ENCODE results near the gene APOD.
A peak's percentile ranks its signal among the peaks of the same experiment; 100 is the strongest.

Gene APOD

DNA sequence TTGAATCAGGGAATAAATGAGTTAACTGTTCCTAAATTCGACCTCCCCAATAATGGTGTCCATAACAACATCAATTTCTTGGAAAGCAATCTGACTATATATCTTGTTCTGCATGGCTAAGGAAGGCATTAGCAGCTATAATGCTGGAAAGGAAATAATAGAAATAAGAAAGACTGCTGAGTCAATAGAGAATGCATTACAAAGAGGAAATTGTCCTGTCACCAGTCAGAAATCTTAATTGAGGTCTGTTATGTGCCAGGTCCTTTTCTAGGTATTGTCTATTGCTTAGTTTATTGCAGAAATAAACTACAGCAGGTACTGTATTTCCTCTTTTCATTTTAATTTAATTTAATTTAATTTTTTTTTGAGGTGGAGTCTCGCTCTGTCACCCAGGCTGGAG is 34.8 kb downstream of the APOD start:
- TF ChIP-seq POLR2A (IDR thresholded peaks at IDR 0.05; ENCODE audit: low read depth, low read length) (no peak), POU2F2 (IDR thresholded peaks at IDR 0.05; ENCODE audit: low read depth, low read length) (no peak), TAF1 (IDR thresholded peaks at IDR 0.05; ENCODE audit: low read depth, low read length) (no peak), SPI1 (IDR thresholded peaks at IDR 0.05; ENCODE audit: low read depth, low read length) (no peak)
- DNase-seq (ENCODE audit: insufficient read length, low spot score) (no peak), FAIRE-seq (no peak)

DNA sequence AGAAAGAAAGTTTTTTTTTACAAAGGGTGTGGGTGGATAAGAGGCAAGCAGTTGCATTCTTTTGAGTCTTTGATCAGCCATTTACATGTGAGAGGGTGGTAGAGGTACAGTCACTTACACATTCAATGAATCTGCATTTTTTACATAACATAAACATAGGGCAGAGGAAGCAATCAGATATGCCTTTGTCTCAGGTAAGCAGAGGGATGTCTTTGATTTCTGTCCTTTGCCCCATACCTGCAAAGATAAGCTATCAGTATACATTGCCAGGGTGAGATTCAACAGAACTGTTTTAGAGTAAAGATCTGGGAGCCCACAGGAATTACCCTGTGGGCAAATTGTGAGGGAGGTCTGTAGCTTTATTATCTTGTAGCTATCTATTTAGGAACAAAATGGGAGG is 35.2 kb downstream of the APOD start:
- FAIRE-seq (no peak), DNase-seq (ENCODE audit: insufficient read length, low spot score) (no peak)

GRCh38 chr3:195548006-195548405 is 35.7 kb downstream of the APOD start:
- no peak for FAIRE-seq
- no peak for TF ChIP-seq POLR2AphosphoS5 (IDR thresholded peaks at IDR 0.05; ENCODE audit: low read depth, low read length)
- no peak for TF ChIP-seq POLR2A (IDR thresholded peaks at IDR 0.05; ENCODE audit: low read depth, low read length)
- TF ChIP-seq TAF1 (IDR thresholded peaks at IDR 0.05; ENCODE audit: low read depth, low read length) = no peak
- TF ChIP-seq PAX5 (IDR thresholded peaks at IDR 0.05; ENCODE audit: insufficient read depth, low read length, severe bottlenecking) = no peak
- no peak for TF ChIP-seq SPI1 (IDR thresholded peaks at IDR 0.05; ENCODE audit: low read depth, low read length)
- TF ChIP-seq POU2F2 (IDR thresholded peaks at IDR 0.05; ENCODE audit: low read depth, low read length) = no peak
- no peak for DNase-seq (ENCODE audit: insufficient read length, low spot score)

More for the DNA sequence above, 35.2 kb downstream of the APOD start:
- no peak for TF ChIP-seq POLR2A (IDR thresholded peaks at IDR 0.05; ENCODE audit: low read depth, low read length)
- no peak for TF ChIP-seq SPI1 (IDR thresholded peaks at IDR 0.05; ENCODE audit: low read depth, low read length)

- no peak for FAIRE-seq
- TF ChIP-seq POLR2AphosphoS5 (IDR thresholded peaks at IDR 0.05; ENCODE audit: low read depth, low read length) (no peak), SPI1 (IDR thresholded peaks at IDR 0.05; ENCODE audit: low read depth, low read length) (no peak), PAX5 (IDR thresholded peaks at IDR 0.05; ENCODE audit: insufficient read depth, low read length, severe bottlenecking) (no peak), POLR2A (IDR thresholded peaks at IDR 0.05; ENCODE audit: low read depth, low read length) (no peak), POU2F2 (IDR thresholded peaks at IDR 0.05; ENCODE audit: low read depth, low read length) (no peak), TAF1 (IDR thresholded peaks at IDR 0.05; ENCODE audit: low read depth, low read length) (no peak)
- no peak for DNase-seq (ENCODE audit: insufficient read length, low spot score)
Measured at GRCh38 chr3:195546130-195546560, 37.6 kb downstream of the APOD start.

GRCh38 chr3:195544634-195545033 is 39.1 kb downstream of the APOD start:
- DNase-seq (ENCODE audit: insufficient read length, low spot score) (no peak), FAIRE-seq (no peak)
- TF ChIP-seq POLR2A (IDR thresholded peaks at IDR 0.05; ENCODE audit: low read depth, low read length) = no peak
- TF ChIP-seq POLR2AphosphoS5 (IDR thresholded peaks at IDR 0.05; ENCODE audit: low read depth, low read length) = no peak

- DNase-seq (ENCODE audit: insufficient read length, low spot score) = no peak
- no peak for FAIRE-seq
- TF ChIP-seq POLR2AphosphoS5 (IDR thresholded peaks at IDR 0.05; ENCODE audit: low read depth, low read length) (no peak), SPI1 (IDR thresholded peaks at IDR 0.05; ENCODE audit: low read depth, low read length) (no peak), PAX5 (IDR thresholded peaks at IDR 0.05; ENCODE audit: insufficient read depth, low read length, severe bottlenecking) (no peak), POLR2A (IDR thresholded peaks at IDR 0.05; ENCODE audit: low read depth, low read length) (no peak), TAF1 (IDR thresholded peaks at IDR 0.05; ENCODE audit: low read depth, low read length) (no peak), POU2F2 (IDR thresholded peaks at IDR 0.05; ENCODE audit: low read depth, low read length) (no peak)
Measured at GRCh38 chr3:195544230-195544536, 39.6 kb downstream of the APOD start.

GRCh38 chr3:195543500-195544229 is 40.1 kb downstream of the APOD start:
- DNase-seq (ENCODE audit: insufficient read length, low spot score) (no peak), FAIRE-seq (no peak)
- no peak for TF ChIP-seq POU2F2 (IDR thresholded peaks at IDR 0.05; ENCODE audit: low read depth, low read length)
- TF ChIP-seq POLR2AphosphoS5 (IDR thresholded peaks at IDR 0.05; ENCODE audit: low read depth, low read length) = no peak
- TF ChIP-seq TAF1 (IDR thresholded peaks at IDR 0.05; ENCODE audit: low read depth, low read length) = no peak
- no peak for TF ChIP-seq SPI1 (IDR thresholded peaks at IDR 0.05; ENCODE audit: low read depth, low read length)
- TF ChIP-seq PAX5 (IDR thresholded peaks at IDR 0.05; ENCODE audit: insufficient read depth, low read length, severe bottlenecking) = no peak
- TF ChIP-seq POLR2A (IDR thresholded peaks at IDR 0.05; ENCODE audit: low read depth, low read length) = no peak

DNA sequence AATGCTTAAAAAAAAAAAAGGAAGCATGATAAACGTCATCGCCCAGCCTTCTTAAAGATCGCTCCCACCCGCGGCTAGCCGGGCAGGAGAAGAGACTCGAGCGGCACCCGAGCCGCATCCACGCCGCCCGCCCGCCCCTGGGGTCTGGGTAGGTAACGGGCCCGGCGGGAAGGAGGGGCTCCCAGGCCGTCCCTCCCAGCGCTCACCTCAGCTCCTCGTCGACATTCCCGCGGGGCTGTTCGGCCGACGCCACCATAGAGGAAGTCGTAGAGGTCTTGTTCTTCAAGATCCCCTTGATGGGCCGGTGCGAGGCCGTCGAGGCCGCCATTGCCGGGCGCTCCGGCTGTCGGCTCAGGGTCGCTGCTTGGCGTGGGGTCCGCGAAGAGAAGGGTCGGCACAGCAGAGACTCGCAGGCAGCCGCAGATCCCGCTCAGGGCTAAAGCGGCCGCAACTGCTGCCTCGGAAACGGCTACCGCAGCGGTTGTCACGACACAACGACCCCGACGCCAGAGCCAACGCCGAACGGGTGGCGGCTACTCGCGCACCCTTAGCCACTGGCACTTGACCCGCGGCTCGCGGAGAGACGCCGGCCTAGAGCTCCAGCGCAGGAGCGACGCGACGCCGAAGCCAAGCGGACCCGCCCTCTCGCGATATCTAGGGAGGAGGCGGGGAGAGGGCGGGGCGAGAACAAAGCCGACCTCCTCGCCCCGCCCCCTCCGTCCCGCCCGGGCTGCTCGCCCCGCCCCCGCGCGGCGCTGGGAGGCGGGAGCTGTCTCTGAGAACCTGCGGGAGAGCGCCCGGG is 40.8 kb downstream of the APOD start, which contains the start of gene PPP1R2:
PPP1R2 (minus strand) TSS at position 628 of the 802 bp plus-strand sequence; CDS start at position 328, 300 bp downstream.
- TF ChIP-seq POLR2A (IDR thresholded peaks at IDR 0.05; ENCODE audit: low read depth, low read length) (peak; percentile 97), PAX5 (IDR thresholded peaks at IDR 0.05; ENCODE audit: insufficient read depth, low read length, severe bottlenecking) (no peak), TAF1 (IDR thresholded peaks at IDR 0.05; ENCODE audit: low read depth, low read length) (peak; percentile 82), SPI1 (IDR thresholded peaks at IDR 0.05; ENCODE audit: low read depth, low read length) (no peak), POLR2AphosphoS5 (IDR thresholded peaks at IDR 0.05; ENCODE audit: low read depth, low read length) (peak; percentile 97)
- peak; percentile 85 for DNase-seq (ENCODE audit: insufficient read length, low spot score)
- peak; percentile 96 for FAIRE-seq

DNA sequence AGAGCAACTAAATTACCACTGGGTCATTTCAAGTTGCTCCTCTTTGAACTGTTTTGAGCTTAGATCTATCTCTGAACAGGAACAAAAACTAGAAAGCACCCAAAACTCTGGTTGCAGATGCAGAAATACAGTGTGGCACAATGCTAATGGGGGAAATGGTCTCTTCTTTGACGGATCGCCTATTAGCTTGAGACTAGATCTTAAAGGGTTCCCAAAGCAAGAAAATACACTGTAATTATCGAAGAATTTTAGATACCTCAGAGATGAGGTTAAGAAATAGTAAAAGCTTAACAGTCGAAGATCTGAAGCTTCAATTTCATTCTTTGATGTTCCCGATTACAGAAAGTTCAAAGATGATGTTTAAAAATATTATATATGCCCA is 41.4 kb downstream of the APOD start:
- peak; percentile 50 for FAIRE-seq
- DNase-seq (ENCODE audit: insufficient read length, low spot score) = no peak
- no peak for TF ChIP-seq PAX5 (IDR thresholded peaks at IDR 0.05; ENCODE audit: insufficient read depth, low read length, severe bottlenecking)
- TF ChIP-seq POLR2AphosphoS5 (IDR thresholded peaks at IDR 0.05; ENCODE audit: low read depth, low read length) = no peak
- TF ChIP-seq TAF1 (IDR thresholded peaks at IDR 0.05; ENCODE audit: low read depth, low read length) = no peak
- no peak for TF ChIP-seq POLR2A (IDR thresholded peaks at IDR 0.05; ENCODE audit: low read depth, low read length)
- TF ChIP-seq SPI1 (IDR thresholded peaks at IDR 0.05; ENCODE audit: low read depth, low read length) = no peak
- TF ChIP-seq POU2F2 (IDR thresholded peaks at IDR 0.05; ENCODE audit: low read depth, low read length) = no peak

GRCh38 chr3:195540511-195540910 is 43.2 kb downstream of the APOD start:
- no peak for FAIRE-seq
- DNase-seq (ENCODE audit: insufficient read length, low spot score) = no peak
- TF ChIP-seq POLR2AphosphoS5 (IDR thresholded peaks at IDR 0.05; ENCODE audit: low read depth, low read length) = no peak
- peak; percentile 53; the same call in 1 of the 2 replicates for TF ChIP-seq SPI1 (IDR thresholded peaks at IDR 0.05; ENCODE audit: low read depth, low read length)
